PC-9 (cell line): ENCODE results near the gene RBM15.

Experiments
- EZH2 ChIP-seq: fragments of 200-600 bp; sonication (generic); IDR thresholded peaks from 2 replicates; pipeline ENCODE4 v1.8.0; 2017; ENCODE audit warnings: antibody characterized with exemption, low read depth
- TF ChIP-seq, protein P1 (sequence below): fragments of 200-600 bp; sonication (generic); conservative IDR thresholded peaks from 2 replicates; pipeline ENCODE4 v1.6.1; 2017; ENCODE audit warnings: mixed run types, antibody characterized with exemption, mild to moderate bottlenecking, moderate library complexity

DNA sequence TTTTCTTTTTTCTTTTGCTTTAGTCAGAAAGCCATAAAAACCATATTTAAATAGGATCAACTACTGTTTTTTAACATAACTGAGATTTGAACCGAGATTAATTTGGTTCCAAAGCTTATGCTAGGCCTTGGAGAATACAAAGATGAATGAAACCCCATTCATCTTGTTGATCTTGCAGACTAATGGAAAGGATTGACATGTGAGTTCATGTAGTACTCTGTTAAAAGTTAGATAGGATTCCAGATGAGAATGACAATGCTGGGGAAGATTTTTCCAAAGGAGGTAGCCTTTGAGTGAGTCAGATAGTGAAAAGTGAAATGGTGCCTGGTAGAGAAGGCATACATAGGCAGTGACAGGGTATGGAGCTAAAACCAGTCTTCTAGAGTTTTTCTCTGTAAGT is 22.7 kb downstream of the RBM15 start:
- TF ChIP-seq, protein P1, sequence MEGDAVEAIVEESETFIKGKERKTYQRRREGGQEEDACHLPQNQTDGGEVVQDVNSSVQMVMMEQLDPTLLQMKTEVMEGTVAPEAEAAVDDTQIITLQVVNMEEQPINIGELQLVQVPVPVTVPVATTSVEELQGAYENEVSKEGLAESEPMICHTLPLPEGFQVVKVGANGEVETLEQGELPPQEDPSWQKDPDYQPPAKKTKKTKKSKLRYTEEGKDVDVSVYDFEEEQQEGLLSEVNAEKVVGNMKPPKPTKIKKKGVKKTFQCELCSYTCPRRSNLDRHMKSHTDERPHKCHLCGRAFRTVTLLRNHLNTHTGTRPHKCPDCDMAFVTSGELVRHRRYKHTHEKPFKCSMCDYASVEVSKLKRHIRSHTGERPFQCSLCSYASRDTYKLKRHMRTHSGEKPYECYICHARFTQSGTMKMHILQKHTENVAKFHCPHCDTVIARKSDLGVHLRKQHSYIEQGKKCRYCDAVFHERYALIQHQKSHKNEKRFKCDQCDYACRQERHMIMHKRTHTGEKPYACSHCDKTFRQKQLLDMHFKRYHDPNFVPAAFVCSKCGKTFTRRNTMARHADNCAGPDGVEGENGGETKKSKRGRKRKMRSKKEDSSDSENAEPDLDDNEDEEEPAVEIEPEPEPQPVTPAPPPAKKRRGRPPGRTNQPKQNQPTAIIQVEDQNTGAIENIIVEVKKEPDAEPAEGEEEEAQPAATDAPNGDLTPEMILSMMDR = no peak
- TF ChIP-seq EZH2 = no peak
